HepG2 (cell line): ENCODE data around the gene TUBB4A. TPM values are rescaled to one million over a fixed set of nuclear protein-coding genes. Genes with fewer than 3 reads are reported as not detected.
A peak's percentile ranks its signal among the peaks of the same experiment; 100 is the strongest.

Source experiments
- ATF4 ChIP-seq, 2 experiments: fragments of 450-650 bp in 1 of 2; sonication (generic) in 1 of 2; formaldehyde crosslinking; IDR thresholded peaks; 2 replicates each; pipeline versions ENCODE4 v1.5.0 to v1.8.0; 2020 to 2022; ENCODE audit warnings: mild to moderate bottlenecking in 1 of 2, missing genetic modification reagents in 1 of 2
- BCL6 ChIP-seq: IDR thresholded peaks from 2 replicates; pipeline ENCODE4 v1.6.1; 2016; ENCODE audit warnings: missing genetic modification reagents, missing compliant biosample characterization
- ERF ChIP-seq: IDR thresholded peaks from 2 replicates; pipeline ENCODE4 v1.6.1; 2018; ENCODE audit warnings: missing biosample characterization, missing genetic modification reagents
- IKZF1 ChIP-seq: fragments of 450-650 bp; IDR thresholded peaks from 2 replicates; pipeline ENCODE4 v1.7.1; 2016
- JUND ChIP-seq: sonication (generic); formaldehyde crosslinking; IDR thresholded peaks from 2 replicates; pipeline ENCODE4 v1.8.0; 2022; ENCODE audit warnings: mild to moderate bottlenecking, missing genetic modification reagents
- KAT8 ChIP-seq: IDR thresholded peaks from 2 replicates; pipeline ENCODE4 v1.6.1; 2016; ENCODE audit warnings: missing genetic modification reagents, missing compliant biosample characterization
- MED8 ChIP-seq: sonication (generic); formaldehyde crosslinking; IDR thresholded peaks from 2 replicates; pipeline ENCODE4 v1.8.1; 2023; ENCODE audit warnings: mild to moderate bottlenecking, missing genetic modification reagents; ENCODE audit not compliant: insufficient replicate concordance
- MYC ChIP-seq: sonication (generic); formaldehyde crosslinking; IDR thresholded peaks from 2 replicates; pipeline ENCODE4 v1.9.0; 2021; ENCODE audit warnings: missing genetic modification reagents, borderline replicate concordance
- NCOR1 ChIP-seq: fragments of 200-600 bp; sonication (generic); IDR thresholded peaks from 2 replicates; pipeline ENCODE4 v1.7.0; 2017; ENCODE audit warnings: antibody characterized with exemption, low read length, borderline replicate concordance
- NONO ChIP-seq, 2 experiments: fragments of 450-650 bp in 1 of 2; sonication (generic) in 1 of 2; formaldehyde crosslinking in 1 of 2; IDR thresholded peaks in 1 of 2; conservative IDR thresholded peaks in 1 of 2; 2 replicates each; pipeline versions ENCODE4 v1.6.1 to v1.8.0; 2017 to 2022; ENCODE audit warnings: mild to moderate bottlenecking in 1 of 2, missing genetic modification reagents in 1 of 2, moderate library complexity in 1 of 2
- POLR2G ChIP-seq: fragments of 200-400 bp; formaldehyde crosslinking; IDR thresholded peaks from 2 replicates; pipeline ENCODE4 v1.6.1; 2018; ENCODE audit warnings: mild to moderate bottlenecking, low read depth, low read length, moderate library complexity
- PRMT3 ChIP-seq: sonication (generic); formaldehyde crosslinking; IDR thresholded peaks from 2 replicates; pipeline ENCODE4 v1.8.1; 2022; ENCODE audit warnings: low read depth, mild to moderate bottlenecking, moderate library complexity, missing genetic modification reagents, borderline replicate concordance
- REST ChIP-seq, 2 experiments: IDR thresholded peaks; 2 replicates each; pipeline ENCODE4 v1.6.1; 2011 to 2012; ENCODE audit warnings: low read length in 2 of 2, borderline replicate concordance in 1 of 2, low read depth in 1 of 2, mild to moderate bottlenecking in 1 of 2, moderate library complexity in 1 of 2
- RORA ChIP-seq: sonication (generic); formaldehyde crosslinking; IDR thresholded peaks from 2 replicates; pipeline ENCODE4 v1.5.0; 2020; ENCODE audit warnings: mild to moderate bottlenecking, missing genetic modification reagents, moderate library complexity
- SKI ChIP-seq: fragments of 450-650 bp; IDR thresholded peaks from one replicate; pipeline ENCODE4 v1.6.1; 2018; ENCODE audit warnings: mild to moderate bottlenecking; ENCODE audit not compliant: partially characterized antibody
- SMYD3 ChIP-seq: sonication (generic); formaldehyde crosslinking; IDR thresholded peaks from 2 replicates; pipeline ENCODE4 v1.8.1; 2023; ENCODE audit warnings: mild to moderate bottlenecking, missing genetic modification reagents
- TCF7L2 ChIP-seq: IDR thresholded peaks from 2 replicates; pipeline ENCODE4 v1.6.1; 2011; ENCODE audit warnings: mild to moderate bottlenecking, low read depth, low read length, moderate library complexity
- ZNF230 ChIP-seq: sonication (generic); formaldehyde crosslinking; IDR thresholded peaks from 2 replicates; pipeline ENCODE4 v1.4.0; 2020; ENCODE audit warnings: mild to moderate bottlenecking, missing genetic modification reagents
- ZNF317 ChIP-seq: sonication (generic); formaldehyde crosslinking; IDR thresholded peaks from 2 replicates; pipeline ENCODE4 v1.5.0; 2020; ENCODE audit warnings: mild to moderate bottlenecking, missing genetic modification reagents
- ZNF343 ChIP-seq: sonication (generic); formaldehyde crosslinking; IDR thresholded peaks from 2 replicates; pipeline ENCODE4 v1.4.0; 2020; ENCODE audit warnings: mild to moderate bottlenecking, missing genetic modification reagents
- ZNF382 ChIP-seq: sonication (generic); formaldehyde crosslinking; IDR thresholded peaks from 2 replicates; pipeline ENCODE4 v1.5.0; 2020; ENCODE audit warnings: missing genetic modification reagents, mild to moderate bottlenecking, borderline replicate concordance
- ZNF460 ChIP-seq: sonication (generic); formaldehyde crosslinking; IDR thresholded peaks from 2 replicates; pipeline ENCODE4 v1.5.1; 2020; ENCODE audit warnings: missing genetic modification reagents, mild to moderate bottlenecking, borderline replicate concordance
- ZNF484 ChIP-seq: sonication (generic); formaldehyde crosslinking; IDR thresholded peaks from 2 replicates; pipeline ENCODE4 v1.5.1; 2020; ENCODE audit warnings: mild to moderate bottlenecking, low read depth, missing genetic modification reagents, borderline replicate concordance
- ZNF580 ChIP-seq: IDR thresholded peaks from 2 replicates; pipeline ENCODE4 v1.6.1; 2016; ENCODE audit warnings: low read depth, borderline replicate concordance
- ZNF713 ChIP-seq: sonication (generic); formaldehyde crosslinking; IDR thresholded peaks from 2 replicates; pipeline ENCODE4 v1.4.0; 2020; ENCODE audit warnings: mild to moderate bottlenecking, missing genetic modification reagents
- ZNF737 ChIP-seq: sonication (generic); formaldehyde crosslinking; IDR thresholded peaks from 2 replicates; pipeline ENCODE4 v1.5.0; 2020; ENCODE audit warnings: missing genetic modification reagents, mild to moderate bottlenecking, borderline replicate concordance
- polyA plus RNA-seq, 8 experiments: library from polyadenylated mRNA; depleted of rRNA in 3 of 8; stranded (reverse) in 7 of 8; unstranded in 1 of 8; fragments of >200 nt; fragmentation: Illumina TruSeq in 4 of 8; extraction: Trizol in 4 of 8; gene quantifications; 2 replicates each; pipeline versions ENCODE4 v1.2.1 to v1.2.3, GENCODE V29; 2011 to 2016; ENCODE audit warnings: low read depth in 4 of 8, missing spikeins in 1 of 8, mixed read lengths in 1 of 8; ENCODE audit not compliant: insufficient read depth in 1 of 8
- total RNA-seq, 5 experiments: library from RNA; depleted of rRNA; stranded (reverse); fragments of >200 nt; fragmentation: Illumina TruSeq; extraction: Trizol; gene quantifications; 2 replicates each; pipeline ENCODE4 v1.2.3, GENCODE V29; 2016; ENCODE audit warnings: low read depth in 1 of 5

TUBB4A gene
- total and polyA plus RNA-seq, 2 of the 13 experiments (the other 11 are each of a cell fraction or from before 2014, with no cell fraction given): not detected

GRCh38 chr19:6464070-6464873 is 37.8 kb downstream of the TUBB4A start, which contains the start of gene CRB3 (continued):
- no peak for TF ChIP-seq ZNF484 (CRISPR knock-in tag)
- no peak for TF ChIP-seq ZNF382
- TF ChIP-seq ZNF230 (CRISPR knock-in tag): no peak
- TF ChIP-seq ERF (CRISPR knock-in tag): 0 out of 2 replicates have a peak, but pooled peaks have one; percentile 25
- no peak for TF ChIP-seq ZNF317 (CRISPR knock-in tag)
- TF ChIP-seq MED8 (CRISPR knock-in tag): peak; percentile 51
- TF ChIP-seq IKZF1: no peak
- no peak for TF ChIP-seq NCOR1
- peak; percentile 9; the same call in 1 of the 2 replicates for TF ChIP-seq BCL6 (CRISPR knock-in tag)
- TF ChIP-seq TCF7L2: no peak
- no peak for TF ChIP-seq PRMT3 (CRISPR knock-in tag)
- no peak for TF ChIP-seq SMYD3 (CRISPR knock-in tag)
- TF ChIP-seq JUND (CRISPR knock-in tag): no peak
- TF ChIP-seq KAT8 (CRISPR knock-in tag): peak; percentile 55
- TF ChIP-seq ZNF580 (CRISPR knock-in tag): no peak
- TF ChIP-seq ZNF737: no peak
- TF ChIP-seq ZNF343: peak; percentile 49; the same call in 1 of the 2 replicates
- no peak for TF ChIP-seq REST (IDR thresholded peaks at IDR 0.05; ENCODE audit: borderline replicate concordance in 1 of 2, low read depth in 1 of 2, low read length in 2 of 2)
- TF ChIP-seq ZNF460 (CRISPR knock-in tag): no peak
- TF ChIP-seq NONO (IDR thresholded peaks at IDR 0.05): no peak
- TF ChIP-seq NONO (CRISPR knock-in tag; conservative IDR thresholded peaks at IDR 0.05): no peak
- peak; percentile 32; the same call in 1 of the 2 replicates for TF ChIP-seq MYC (CRISPR knock-in tag)
- no peak for TF ChIP-seq ZNF713 (CRISPR knock-in tag)
- no peak for TF ChIP-seq SKI
- TF ChIP-seq POLR2G: peak; percentile 71
- no peak for TF ChIP-seq RORA (CRISPR knock-in tag)
- TF ChIP-seq ATF4 (CRISPR knock-in tag; IDR thresholded peaks at IDR 0.05): no peak
